Skeletal muscle satellite cell (primary cell): Measurements from ENCODE around the gene PKN2.
"Not testable (repeated sequence)": the region's sequence is repeated elsewhere in the genome, so short reads cannot be mapped to it uniquely, and the experiment has no call there.

Experiments used
- H3K27me3 ChIP-seq: 2 replicates; pipeline ENCODE4 v1.7.0; 2013; ENCODE audit warnings: low read length; ENCODE audit not compliant: control insufficient read depth, insufficient read depth
- H3K36me3 ChIP-seq: 2 replicates; pipeline ENCODE4 v1.7.0; 2013; ENCODE audit warnings: mild to moderate bottlenecking, control low read depth, low read length; ENCODE audit not compliant: insufficient read depth
- H3K4me1 ChIP-seq: 2 replicates; pipeline ENCODE4 v1.7.0; 2013; ENCODE audit warnings: low read length; ENCODE audit not compliant: control insufficient read depth, insufficient read depth
- H3K4me2 ChIP-seq: 2 replicates; pipeline ENCODE4 v1.7.0; 2013; ENCODE audit warnings: mild to moderate bottlenecking, low read length
- H3K4me3 ChIP-seq: 2 replicates; pipeline ENCODE4 v1.7.0; 2013; ENCODE audit warnings: low read length
- H3K9ac ChIP-seq: 2 replicates; pipeline ENCODE4 v1.7.0; 2013; ENCODE audit warnings: mild to moderate bottlenecking, low read depth, low read length, moderate library complexity
- H3K9me3 ChIP-seq: replicated peaks from 2 replicates; pipeline ENCODE4 v1.7.0; 2013; ENCODE audit warnings: mild to moderate bottlenecking, control low read depth, low read length

PKN2 gene

DNA sequence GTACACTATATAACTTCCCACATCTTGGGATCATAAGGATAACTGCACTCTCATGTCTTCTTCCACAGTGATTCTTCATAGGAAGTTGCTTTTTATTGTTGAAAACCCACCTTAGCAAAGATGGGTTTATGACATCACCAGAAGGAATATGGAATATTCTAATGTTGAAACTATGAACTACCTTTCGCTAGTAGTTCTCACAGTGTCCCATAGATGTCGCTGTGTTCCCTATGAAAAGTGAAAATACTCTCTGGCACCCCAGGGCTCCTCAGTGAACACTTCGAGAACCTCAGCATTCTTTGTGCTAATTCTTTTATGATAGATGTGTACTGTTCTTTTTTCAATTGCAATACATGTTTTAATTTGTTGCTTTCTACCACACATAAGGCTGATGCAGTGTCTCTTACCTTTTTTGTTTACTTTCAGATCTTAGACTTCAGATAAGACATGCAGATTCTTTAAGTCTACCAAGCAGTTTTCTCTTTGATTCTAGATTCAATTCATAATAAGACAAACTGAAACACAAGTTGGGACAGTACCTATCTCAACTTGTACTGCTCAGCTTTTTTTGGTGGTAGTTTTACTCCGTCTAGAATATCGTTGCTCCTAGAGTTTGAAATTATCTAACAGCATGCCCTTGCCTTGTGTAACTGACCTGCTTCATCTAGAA is 116.4 kb downstream of the PKN2 start:
- Histone ChIP-seq H3K9ac (no peak overlapping the region), H3K4me1 (peaks cover 13% of the 10 kb centered on the region), H3K4me2 (no peak overlapping the region), H3K9me3 (no peaks in the 10 kb centered on the region), H3K27me3 (no peaks in the 10 kb centered on the region), H3K4me3 (no peak overlapping the region), H3K36me3 (peaks cover 18% of the 10 kb centered on the region)

DNA sequence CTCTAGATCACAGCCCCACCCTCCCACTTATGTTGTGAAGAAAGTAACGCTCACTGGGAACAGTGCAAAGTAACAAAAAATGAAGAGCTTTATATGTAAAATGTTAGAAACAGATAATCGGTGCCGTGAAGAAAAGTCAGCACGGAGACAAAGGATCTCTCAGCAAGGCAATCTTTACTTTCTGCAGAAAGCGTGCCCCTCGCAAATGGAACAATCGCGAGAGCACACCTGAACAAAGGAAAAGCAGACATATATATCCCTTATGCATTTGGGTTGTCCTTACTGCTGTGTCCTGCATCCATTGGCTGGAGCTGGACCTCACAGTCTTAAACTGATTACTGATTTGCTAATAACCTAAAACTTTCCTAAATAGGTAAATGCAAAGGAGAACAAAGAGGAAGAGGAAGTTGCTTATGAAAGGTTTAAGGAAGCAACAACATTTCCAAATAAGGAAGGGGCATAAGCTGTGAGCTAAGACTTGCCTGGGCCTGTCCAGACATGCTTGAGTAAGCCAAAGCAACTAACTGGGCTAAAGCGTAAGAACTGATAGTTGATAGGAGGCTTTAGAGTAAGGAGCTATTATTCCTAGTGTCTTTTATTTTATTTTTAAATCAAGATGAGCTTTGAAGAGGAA is 117.6 kb downstream of the PKN2 start:
- H3K4me1 ChIP-seq, result peaks cover 13% of the 10 kb centered on the region
- no peaks in the 10 kb centered on the region for H3K9me3 ChIP-seq
- H3K36me3 ChIP-seq, result peaks cover 24% of the 10 kb centered on the region
- H3K27me3 ChIP-seq, result no peaks in the 10 kb centered on the region
- H3K9ac ChIP-seq, result no peak overlapping the region
- H3K4me2 ChIP-seq, result no peak overlapping the region
- H3K4me3 ChIP-seq, result no peak overlapping the region

GRCh38 chr1:88802404-88802803 is 118.3 kb downstream of the PKN2 start:
- Histone ChIP-seq H3K27me3 (no peaks in the 10 kb centered on the region), H3K36me3 (peaks cover 24% of the 10 kb centered on the region), H3K4me3 (no peak overlapping the region), H3K4me1 (peaks cover 13% of the 10 kb centered on the region), H3K9me3 (no peaks in the 10 kb centered on the region), H3K9ac (no peak overlapping the region), H3K4me2 (peak overlapping the region; percentile 22)

DNA sequence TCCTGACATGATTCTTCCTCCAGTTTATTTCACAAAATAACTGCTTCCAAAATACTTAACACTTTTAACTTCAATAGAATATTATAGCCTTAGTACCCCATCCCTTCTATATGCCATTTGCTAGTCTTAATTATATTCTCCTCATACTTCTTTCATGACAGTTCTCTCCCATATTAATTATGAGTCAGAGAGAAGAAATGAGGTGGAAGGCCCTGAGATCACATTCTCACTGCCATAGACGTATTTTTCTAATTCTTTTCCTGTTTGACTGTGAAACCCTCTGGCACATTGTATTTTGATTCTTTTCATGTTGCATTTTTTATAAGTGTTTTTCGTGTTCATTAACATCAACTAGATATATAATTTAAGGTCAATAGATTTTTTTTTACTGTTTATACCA is 118.9 kb downstream of the PKN2 start:
- Histone ChIP-seq H3K4me2 (peak overlapping the region; percentile 22), H3K36me3 (peaks cover 24% of the 10 kb centered on the region), H3K4me1 (peaks cover 13% of the 10 kb centered on the region), H3K27me3 (no peaks in the 10 kb centered on the region), H3K9ac (no peak overlapping the region), H3K4me3 (no peak overlapping the region), H3K9me3 (no peaks in the 10 kb centered on the region)

- Histone ChIP-seq H3K9me3 (no peaks in the 10 kb centered on the region), H3K27me3 (no peaks in the 10 kb centered on the region), H3K4me3 (no peak overlapping the region), H3K36me3 (peaks cover 24% of the 10 kb centered on the region), H3K9ac (no peak overlapping the region), H3K4me1 (peaks cover 13% of the 10 kb centered on the region), H3K4me2 (no peak overlapping the region)
Observed at GRCh38 chr1:88803444-88803843, 119.4 kb downstream of the PKN2 start.

GRCh38 chr1:88812366-88812765 is 128.3 kb downstream of the PKN2 start:
- no peaks in the 10 kb centered on the region for H3K9me3 ChIP-seq
- H3K4me3 ChIP-seq, result no peak overlapping the region
- H3K27me3 ChIP-seq, result no peaks in the 10 kb centered on the region
- peaks cover 9% of the 10 kb centered on the region for H3K36me3 ChIP-seq
- no peak overlapping the region for H3K4me2 ChIP-seq
- H3K9ac ChIP-seq, result no peak overlapping the region
- H3K4me1 ChIP-seq, result no peaks in the 10 kb centered on the region

DNA sequence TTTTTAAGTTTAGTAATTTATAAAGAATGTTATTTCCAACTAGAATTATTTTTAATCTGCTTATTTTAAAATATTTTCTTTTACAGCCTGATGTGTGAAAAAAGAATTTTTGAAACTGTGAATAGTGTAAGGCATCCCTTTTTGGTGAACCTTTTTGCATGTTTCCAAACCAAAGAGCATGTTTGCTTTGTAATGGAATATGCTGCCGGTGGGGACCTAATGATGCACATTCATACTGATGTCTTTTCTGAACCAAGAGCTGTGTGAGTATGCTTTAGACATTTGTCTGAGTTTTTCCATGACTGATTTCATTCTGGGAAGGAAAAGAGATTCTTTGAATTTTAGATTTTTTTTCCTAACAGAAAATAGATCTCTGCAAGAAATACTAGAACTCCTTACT is 129.4 kb downstream of the PKN2 start:
- no peaks in the 10 kb centered on the region for H3K4me1 ChIP-seq
- H3K9me3 ChIP-seq, result no peaks in the 10 kb centered on the region
- no peak overlapping the region for H3K9ac ChIP-seq
- H3K36me3 ChIP-seq, result peaks cover 9% of the 10 kb centered on the region
- no peaks in the 10 kb centered on the region for H3K27me3 ChIP-seq
- H3K4me3 ChIP-seq, result no peak overlapping the region
- H3K4me2 ChIP-seq, result no peak overlapping the region

GRCh38 chr1:88819642-88820041 is 135.6 kb downstream of the PKN2 start:
- not testable (repeated sequence) for H3K4me1 ChIP-seq, H3K36me3 ChIP-seq

GRCh38 chr1:88825721-88826120 is 141.6 kb downstream of the PKN2 start:
- Histone ChIP-seq H3K4me3 (no peak overlapping the region), H3K9me3 (no peaks in the 10 kb centered on the region), H3K4me1 (no peaks in the 10 kb centered on the region), H3K36me3 (peaks cover 16% of the 10 kb centered on the region), H3K27me3 (no peaks in the 10 kb centered on the region), H3K4me2 (no peak overlapping the region), H3K9ac (no peak overlapping the region)

More at GRCh38 chr1:88819642-88820041, 135.6 kb downstream of the PKN2 start:
- not testable (repeated sequence) for H3K27me3 ChIP-seq, H3K4me3 ChIP-seq, H3K9me3 ChIP-seq, H3K9ac ChIP-seq, H3K4me2 ChIP-seq

- H3K36me3 ChIP-seq, result peaks cover 10% of the 10 kb centered on the region
- H3K9ac ChIP-seq, result no peak overlapping the region
- no peak overlapping the region for H3K4me2 ChIP-seq
- no peak overlapping the region for H3K4me3 ChIP-seq
- no peaks in the 10 kb centered on the region for H3K9me3 ChIP-seq
- H3K27me3 ChIP-seq, result no peaks in the 10 kb centered on the region
- no peaks in the 10 kb centered on the region for H3K4me1 ChIP-seq
Observed at GRCh38 chr1:88847643-88848042, 163.6 kb downstream of the PKN2 start.

DNA sequence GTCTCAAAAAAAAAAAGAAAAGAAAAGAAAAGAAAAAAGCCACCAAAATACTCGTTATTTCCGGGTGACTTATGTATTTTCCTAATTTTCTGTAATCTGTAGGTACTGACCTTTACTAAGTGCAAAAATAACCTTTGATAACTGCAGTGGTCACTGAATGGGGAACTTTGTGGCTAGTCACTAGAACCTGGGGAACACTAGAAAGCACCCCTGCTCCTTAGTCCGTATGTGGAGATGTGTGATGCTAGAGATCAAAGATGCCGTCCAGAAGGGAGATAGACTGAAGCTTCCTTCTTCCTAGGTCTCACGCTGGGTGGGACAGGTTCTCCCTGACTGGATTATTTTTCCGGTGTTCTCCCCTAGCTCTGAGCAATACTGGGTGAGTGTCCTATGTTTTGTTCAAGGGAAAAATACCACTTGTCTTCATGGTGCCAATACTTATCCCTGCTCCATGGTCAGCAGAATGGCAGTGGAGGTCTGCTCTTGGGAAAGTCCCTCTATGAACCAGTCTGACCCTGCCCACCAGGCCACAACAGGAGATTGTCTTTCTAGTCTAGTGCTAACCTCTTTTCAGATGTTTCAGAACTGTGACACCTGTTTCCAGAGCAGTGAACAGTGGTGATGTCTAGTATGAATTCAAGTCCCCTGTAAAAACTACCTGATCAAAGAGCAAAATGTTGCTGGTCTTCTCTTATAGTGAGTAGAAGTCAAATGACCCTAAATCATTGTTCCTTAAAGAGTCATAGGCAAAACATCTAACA is 167.4 kb downstream of the PKN2 start:
- Histone ChIP-seq H3K36me3 (peaks cover 29% of the 10 kb centered on the region), H3K4me3 (no peak overlapping the region), H3K4me2 (no peak overlapping the region), H3K4me1 (peaks cover 3% of the 10 kb centered on the region), H3K27me3 (no peaks in the 10 kb centered on the region), H3K9me3 (no peaks in the 10 kb centered on the region), H3K9ac (no peak overlapping the region)
